HepG2 (cell line): ENCODE measurements around the gene SLIT1. TPM values are rescaled to one million over a fixed set of nuclear protein-coding genes. Genes with fewer than 3 reads are reported as not detected.

Source experiments
- ATAC-seq: fragments of 200-7000 bp; cut with Tn5 transposase; 3 replicates; pipeline ENCODE4 v1.9.1; 2020; ENCODE audit warnings: mild to moderate bottlenecking, moderate library complexity
- BruUV-seq: library from RNA; stranded (reverse); fragments of 400-500 nt; replicated peaks from 2 replicates; lab custom pipeline; 2021; lab: Mats Ljungman, UMichigan
- CTCF ChIA-PET: fragments of 300-600 bp; formaldehyde crosslinking; extraction: SDS; loops from one replicate; lab custom pipeline; 2021; ENCODE audit warnings: low total read pairs, inconsistent platforms, low intra/inter-chr PET ratio; lab: Yijun Ruan, JAX
- POLR2A ChIA-PET: fragments of 350-600 bp; sonication (Branson Sonifier 250); formaldehyde crosslinking; loops from one replicate; lab custom pipeline; 2020; ENCODE audit warnings: antibody characterized with exemption, inconsistent platforms; lab: Yijun Ruan, JAX
- DNase-seq: peaks from one replicate; pipeline ENCODE4 v3.0.0-alpha.2; 2015; ENCODE audit warnings: low spot score
- FAIRE-seq: peaks from 3 replicates; lab custom pipeline; 2011; peaks lifted over from hg19 to GRCh38; lab: Jason Lieb, UNC
- H2AFZ ChIP-seq: one replicate; pipeline ENCODE4 v1.6.1; 2011; ENCODE audit warnings: low read length, inconsistent platforms
- H3K27ac ChIP-seq: fragments of 300-600 bp; 3 replicates; pipeline ENCODE4 v1.8.0; 2011; ENCODE audit warnings: mixed run types, mild to moderate bottlenecking, mixed read lengths, low read length, inconsistent platforms; ENCODE audit not compliant: insufficient read depth; ENCODE audit errors: extremely low read length
- H3K27me3 ChIP-seq, 2 experiments: fragments of 200-600 bp in 1 of 2; 2 replicates in 1 of 2; 3 replicates in 1 of 2; pipeline versions ENCODE4 v1.6.0 to v1.8.0; 2011; ENCODE audit warnings: low read length in 2 of 2, mild to moderate bottlenecking in 2 of 2, moderate library complexity in 2 of 2, inconsistent platforms in 1 of 2; ENCODE audit not compliant: insufficient read depth in 2 of 2, control insufficient read depth in 1 of 2
- H3K36me3 ChIP-seq, 2 experiments: fragments of 200-600 bp in 1 of 2; replicated peaks in 1 of 2; 2 replicates in 1 of 2; 3 replicates in 1 of 2; pipeline versions ENCODE4 v1.5.1 to v1.8.0; 2011; ENCODE audit warnings: low read length in 2 of 2, inconsistent platforms in 1 of 2; ENCODE audit not compliant: insufficient read depth in 2 of 2, control insufficient read depth in 1 of 2
- H3K4me1 ChIP-seq: 2 replicates; pipeline ENCODE4 v1.5.1; 2012; ENCODE audit warnings: low read length, inconsistent platforms; ENCODE audit not compliant: insufficient read depth
- H3K4me2 ChIP-seq: 2 replicates; pipeline ENCODE4 v1.6.0; 2011; ENCODE audit warnings: low read depth, low read length, inconsistent platforms
- H3K4me3 ChIP-seq, 3 experiments: fragments of 200-600 bp in 1 of 3; sonication (generic), shearing (Covaris generic) in 1 of 3; replicated peaks in 1 of 3; 2 replicates each; pipeline ENCODE4 v1.5.1; 2011 to 2016; ENCODE audit warnings: low read length in 3 of 3, inconsistent platforms in 2 of 3, low read depth in 2 of 3, mild to moderate bottlenecking in 2 of 3, control low read depth in 1 of 3, mixed read lengths in 1 of 3; ENCODE audit not compliant: insufficient read depth in 1 of 3
- H3K79me2 ChIP-seq: one replicate; pipeline ENCODE4 v1.6.1; 2011; ENCODE audit warnings: low read length, inconsistent platforms; ENCODE audit not compliant: insufficient read depth
- H3K9ac ChIP-seq: 2 replicates; pipeline ENCODE4 v1.6.0; 2011; ENCODE audit warnings: mild to moderate bottlenecking, low read depth, low read length, inconsistent platforms; ENCODE audit not compliant: insufficient read depth
- H3K9me3 ChIP-seq: 2 replicates; pipeline ENCODE4 v1.5.1; 2012; ENCODE audit warnings: mild to moderate bottlenecking, low read length
- H4K20me1 ChIP-seq: 2 replicates; pipeline ENCODE4 v1.6.0; 2011; ENCODE audit warnings: inconsistent platforms, mild to moderate bottlenecking, low read length, moderate library complexity; ENCODE audit not compliant: insufficient read depth
- ATM ChIP-seq: fragments of 450-650 bp; IDR thresholded peaks from 2 replicates; pipeline ENCODE4 v1.7.1; 2017; ENCODE audit warnings: mild to moderate bottlenecking, borderline replicate concordance
- FOXC1 ChIP-seq: sonication (generic); formaldehyde crosslinking; IDR thresholded peaks from 2 replicates; pipeline ENCODE4 v1.8.0; 2022; ENCODE audit warnings: mild to moderate bottlenecking, missing genetic modification reagents, borderline replicate concordance
- ZNF235 ChIP-seq: sonication (generic); formaldehyde crosslinking; IDR thresholded peaks from 2 replicates; pipeline ENCODE4 v1.8.1; 2023; ENCODE audit warnings: mild to moderate bottlenecking, missing genetic modification reagents, borderline replicate concordance
- WGBS: methylation state at CpG from one replicate; pipeline ENCODE4 v1.1.6; 2017; ENCODE audit warnings: low lambda C conversion rate; 5-methylcytosine and 5-hydroxymethylcytosine counted together
- in situ Hi-C: cut with HindIII; loops from 2 replicates; pipeline ENCODE4 v1.10.0; 2017; ENCODE audit warnings: low pct_unique_long_range_greater_than_20kb; ENCODE audit not compliant: extremely low pct_ligation_motif_present
- intact Hi-C: fragments of 100-400 bp; cut with micrococcal nuclease; formaldehyde crosslinking; loops from one replicate; pipeline ENCODE4 v1.10.0; 2022; ENCODE audit not compliant: unreplicated experiment
- polyA plus RNA-seq, 8 experiments: library from polyadenylated mRNA; depleted of rRNA in 3 of 8; stranded (reverse) in 7 of 8; unstranded in 1 of 8; fragments of >200 nt; fragmentation: Illumina TruSeq in 4 of 8; extraction: Trizol in 4 of 8; gene quantifications; 2 replicates each; pipeline versions ENCODE4 v1.2.1 to v1.2.3, GENCODE V29; 2011 to 2016; ENCODE audit warnings: low read depth in 4 of 8, missing spikeins in 1 of 8, mixed read lengths in 1 of 8; ENCODE audit not compliant: insufficient read depth in 1 of 8
- total RNA-seq, 5 experiments: library from RNA; depleted of rRNA; stranded (reverse); fragments of >200 nt; fragmentation: Illumina TruSeq; extraction: Trizol; gene quantifications; 2 replicates each; pipeline ENCODE4 v1.2.3, GENCODE V29; 2016; ENCODE audit warnings: low read depth in 1 of 5
- TF ChIP-seq, protein P1 (sequence below): sonication (generic); formaldehyde crosslinking; IDR thresholded peaks from 2 replicates; pipeline ENCODE4 v1.4.0; 2020; ENCODE audit warnings: missing genetic modification reagents
- TF ChIP-seq, protein P2 (sequence below): sonication (generic); formaldehyde crosslinking; conservative IDR thresholded peaks from 2 replicates; pipeline ENCODE4 v1.8.0; 2022; ENCODE audit warnings: low read depth, missing genetic modification reagents

Gene SLIT1
- total and polyA plus RNA-seq, 2 of the 13 experiments (the other 11 are each of a cell fraction or from before 2014, with no cell fraction given) = 0.09 to 0.33 TPM

DNA sequence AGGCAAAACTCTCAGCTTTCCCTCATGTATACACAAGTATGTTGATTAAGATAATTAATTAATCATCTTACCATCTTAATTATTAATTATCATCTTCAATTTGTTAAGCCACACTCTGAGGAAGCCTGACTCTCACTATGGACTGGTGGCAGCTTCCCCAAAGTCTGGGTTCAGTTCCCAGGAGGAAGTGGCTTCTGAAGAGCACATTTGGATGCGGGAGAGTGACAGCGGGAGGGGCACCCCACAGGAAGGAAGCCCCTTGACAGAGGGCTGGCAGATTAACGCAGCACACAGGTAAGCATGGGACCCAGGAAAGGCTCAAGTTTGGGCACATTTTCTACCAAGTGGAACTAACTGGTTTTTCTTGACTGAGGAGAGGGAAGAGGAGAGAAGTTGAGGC, 13.4 kb upstream of the SLIT1 start:
- no peaks in the 10 kb centered on the region for H3K9me3 ChIP-seq
- H3K36me3 ChIP-seq = no peaks in the 10 kb centered on the region
- TF ChIP-seq ZNF235 (CRISPR knock-in tag) (no peak), ATM (no peak), FOXC1 (CRISPR knock-in tag) (no peak)
- TF ChIP-seq, protein P1, sequence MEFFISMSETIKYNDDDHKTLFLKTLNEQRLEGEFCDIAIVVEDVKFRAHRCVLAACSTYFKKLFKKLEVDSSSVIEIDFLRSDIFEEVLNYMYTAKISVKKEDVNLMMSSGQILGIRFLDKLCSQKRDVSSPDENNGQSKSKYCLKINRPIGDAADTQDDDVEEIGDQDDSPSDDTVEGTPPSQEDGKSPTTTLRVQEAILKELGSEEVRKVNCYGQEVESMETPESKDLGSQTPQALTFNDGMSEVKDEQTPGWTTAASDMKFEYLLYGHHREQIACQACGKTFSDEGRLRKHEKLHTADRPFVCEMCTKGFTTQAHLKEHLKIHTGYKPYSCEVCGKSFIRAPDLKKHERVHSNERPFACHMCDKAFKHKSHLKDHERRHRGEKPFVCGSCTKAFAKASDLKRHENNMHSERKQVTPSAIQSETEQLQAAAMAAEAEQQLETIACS (CRISPR knock-in tag) = no peak
- TF ChIP-seq, protein P2, sequence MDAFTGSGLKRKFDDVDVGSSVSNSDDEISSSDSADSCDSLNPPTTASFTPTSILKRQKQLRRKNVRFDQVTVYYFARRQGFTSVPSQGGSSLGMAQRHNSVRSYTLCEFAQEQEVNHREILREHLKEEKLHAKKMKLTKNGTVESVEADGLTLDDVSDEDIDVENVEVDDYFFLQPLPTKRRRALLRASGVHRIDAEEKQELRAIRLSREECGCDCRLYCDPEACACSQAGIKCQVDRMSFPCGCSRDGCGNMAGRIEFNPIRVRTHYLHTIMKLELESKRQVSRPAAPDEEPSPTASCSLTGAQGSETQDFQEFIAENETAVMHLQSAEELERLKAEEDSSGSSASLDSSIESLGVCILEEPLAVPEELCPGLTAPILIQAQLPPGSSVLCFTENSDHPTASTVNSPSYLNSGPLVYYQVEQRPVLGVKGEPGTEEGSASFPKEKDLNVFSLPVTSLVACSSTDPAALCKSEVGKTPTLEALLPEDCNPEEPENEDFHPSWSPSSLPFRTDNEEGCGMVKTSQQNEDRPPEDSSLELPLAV (CRISPR knock-in tag) = no peak
- CTCF ChIA-PET = no interaction called here
- intact Hi-C loops = loop anchor here (5.0 kb wide), 1 partner anchor 117 kb away; no protein-coding TSS in a partner anchor
- peaks cover 7% of the 10 kb centered on the region for H3K4me1 ChIP-seq
- H3K4me2 ChIP-seq = no peak overlapping the region
- H3K4me3 ChIP-seq = no peak overlapping the region
- H3K9ac ChIP-seq = no peak overlapping the region
- peaks cover 3 to 30% of the 10 kb centered on the region in 2 experiments for H3K27me3 ChIP-seq
- POLR2A ChIA-PET = no interaction called here
- no TSS peak for BruUV-seq
- H4K20me1 ChIP-seq = no peaks in the 10 kb centered on the region
- H3K27ac ChIP-seq = no peak overlapping the region
- in situ Hi-C loops = no loop called here
- H3K79me2 ChIP-seq = no peaks in the 10 kb centered on the region
- FAIRE-seq = no peak
- no peak for ATAC-seq
- WGBS = 33% methylated on average over 3 of the region's 3 CpGs
- DNase-seq = no peak
- H2AFZ ChIP-seq = no peak overlapping the region
